Stimulated activated naive CD8-positive, alpha-beta T cell treated with anti-CD3 and anti-CD28 coated beads, Interleukin-15, Interleukin-2, amounts not matched to agents 100 ng/mL and 50 ng/mL, for 24 hours (primary cell): ENCODE measurements around the gene TMPRSS7.

Experiments used
- H3K27ac Mint-ChIP-seq: one replicate; pipeline ENCODE4 v1.8.0; 2021; ENCODE audit warnings: mild to moderate bottlenecking, mixed read lengths
- H3K27me3 Mint-ChIP-seq: one replicate; pipeline ENCODE4 v1.8.0; 2021; ENCODE audit warnings: mixed read lengths
- H3K36me3 Mint-ChIP-seq: one replicate; pipeline ENCODE4 v1.8.0; 2021; ENCODE audit warnings: low read depth, mixed read lengths
- H3K4me1 Mint-ChIP-seq: one replicate; pipeline ENCODE4 v1.8.0; 2021; ENCODE audit warnings: low read depth, mixed read lengths
- H3K4me3 Mint-ChIP-seq: one replicate; pipeline ENCODE4 v1.8.0; 2021; ENCODE audit warnings: mild to moderate bottlenecking, mixed read lengths
- H3K9me3 Mint-ChIP-seq: one replicate; pipeline ENCODE4 v1.8.0; 2021; ENCODE audit warnings: mixed read lengths

Gene TMPRSS7

DNA sequence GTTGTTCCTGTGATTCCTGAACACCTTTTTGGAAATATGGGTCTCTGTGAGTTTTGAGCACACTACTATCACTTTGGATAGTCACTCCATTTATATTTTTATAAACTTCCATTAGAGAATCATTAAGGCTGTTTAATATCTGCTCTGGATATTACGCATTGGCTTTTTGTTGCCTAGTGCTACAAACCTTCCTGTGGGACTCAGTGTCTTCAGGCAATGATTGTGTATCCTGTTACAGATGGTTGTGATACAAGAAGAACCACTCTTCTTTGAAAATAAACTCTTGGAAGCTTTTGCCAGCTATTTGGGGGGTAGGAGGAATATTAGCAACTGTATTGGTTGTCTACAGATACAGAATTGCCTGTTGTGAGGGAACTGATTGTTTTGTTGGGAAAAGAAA, 82.9 kb downstream of the TMPRSS7 start:
- H3K9me3 Mint-ChIP-seq, result no peaks in the 10 kb centered on the region
- peaks cover 81% of the 10 kb centered on the region for H3K4me1 Mint-ChIP-seq
- H3K36me3 Mint-ChIP-seq, result peaks cover 6% of the 10 kb centered on the region
- no peak overlapping the region for H3K4me3 Mint-ChIP-seq
- H3K27me3 Mint-ChIP-seq, result no peaks in the 10 kb centered on the region
- H3K27ac Mint-ChIP-seq, result no peak overlapping the region

DNA sequence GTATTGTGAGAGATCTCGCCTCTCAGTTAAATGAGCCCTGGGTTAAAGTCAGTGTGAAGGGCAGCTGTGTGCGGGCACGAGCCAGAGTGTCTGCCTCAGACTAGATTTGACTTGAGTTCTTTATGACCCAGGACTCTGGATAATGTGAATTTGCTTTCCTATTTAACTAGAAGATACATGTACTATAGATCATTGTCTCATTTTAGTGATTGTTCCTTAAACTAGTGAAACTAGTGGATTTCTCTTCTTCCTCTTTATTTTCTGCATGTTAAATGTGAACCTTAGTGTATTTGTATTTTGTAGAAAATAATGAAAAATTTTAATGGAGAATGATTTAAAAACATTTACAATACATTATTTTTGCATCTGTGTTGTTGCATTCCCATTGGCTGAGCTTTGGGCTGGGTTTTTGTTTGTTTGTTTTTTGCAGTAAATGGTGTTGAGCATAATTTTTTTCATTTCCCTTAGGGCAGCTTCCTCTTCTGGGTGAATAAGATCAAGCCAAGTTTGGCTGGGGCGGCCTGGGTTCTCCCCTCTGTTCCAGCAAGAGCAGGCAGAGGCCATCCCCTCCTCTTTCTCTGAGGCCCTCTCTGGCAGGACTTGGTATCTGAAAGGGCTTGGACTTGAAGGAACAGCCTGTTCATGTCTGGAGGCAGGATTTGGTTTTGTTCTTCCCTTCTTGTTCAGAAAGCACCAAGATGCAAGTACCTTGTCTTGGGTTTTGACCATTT, 83.5 kb downstream of the TMPRSS7 start:
- Mint-ChIP-seq H3K27ac (peak overlapping the region; percentile 27), H3K4me3 (no peak overlapping the region), H3K9me3 (no peaks in the 10 kb centered on the region), H3K4me1 (peaks cover 78% of the 10 kb centered on the region), H3K36me3 (peaks cover 6% of the 10 kb centered on the region), H3K27me3 (no peaks in the 10 kb centered on the region)

DNA sequence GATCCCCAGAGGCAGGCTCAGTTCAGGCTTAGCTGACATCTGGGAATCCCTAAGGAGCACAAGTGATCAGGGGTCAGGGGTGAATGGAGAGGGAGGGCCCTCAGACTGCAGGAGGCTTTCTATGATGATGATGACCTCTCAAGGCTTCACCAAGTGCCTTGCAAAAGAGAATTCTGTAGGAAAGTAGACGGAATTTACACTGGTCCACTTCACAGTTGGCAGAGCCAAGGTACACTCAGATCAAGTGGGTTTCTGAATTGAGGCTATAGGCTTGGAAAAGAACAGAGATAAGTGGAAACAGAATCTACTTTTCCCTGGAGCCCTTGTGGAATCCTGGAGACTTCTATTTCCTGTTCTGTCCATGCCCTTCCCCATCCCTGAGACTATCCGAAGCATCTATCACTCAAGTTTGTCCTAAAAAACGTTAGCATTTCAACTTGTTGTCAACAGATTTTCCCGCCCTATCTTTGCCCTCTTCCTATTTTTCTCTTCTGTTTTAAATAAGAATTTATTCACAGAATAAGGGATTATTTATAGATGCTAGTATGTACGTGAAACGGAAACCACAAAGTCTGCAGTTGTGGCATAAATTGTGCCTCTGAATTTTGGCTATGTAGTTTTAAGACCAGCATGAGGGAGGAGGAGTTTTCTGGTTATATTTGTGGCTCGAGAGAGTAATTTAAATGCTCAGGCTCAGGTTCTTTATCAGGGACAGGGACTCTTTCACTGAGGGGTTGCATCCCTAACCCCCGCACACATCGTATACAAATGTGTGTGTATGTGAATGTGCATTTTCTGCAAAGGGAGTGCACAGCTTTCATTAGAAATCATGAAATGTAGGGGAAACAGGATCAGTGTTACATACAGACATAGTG, 85.7 kb downstream of the TMPRSS7 start:
- Mint-ChIP-seq H3K27me3 (no peaks in the 10 kb centered on the region), H3K4me3 (peak overlapping the region; percentile 44), H3K36me3 (no peaks in the 10 kb centered on the region), H3K4me1 (peaks cover 59% of the 10 kb centered on the region), H3K9me3 (no peaks in the 10 kb centered on the region), H3K27ac (peak overlapping the region; percentile 64)

DNA sequence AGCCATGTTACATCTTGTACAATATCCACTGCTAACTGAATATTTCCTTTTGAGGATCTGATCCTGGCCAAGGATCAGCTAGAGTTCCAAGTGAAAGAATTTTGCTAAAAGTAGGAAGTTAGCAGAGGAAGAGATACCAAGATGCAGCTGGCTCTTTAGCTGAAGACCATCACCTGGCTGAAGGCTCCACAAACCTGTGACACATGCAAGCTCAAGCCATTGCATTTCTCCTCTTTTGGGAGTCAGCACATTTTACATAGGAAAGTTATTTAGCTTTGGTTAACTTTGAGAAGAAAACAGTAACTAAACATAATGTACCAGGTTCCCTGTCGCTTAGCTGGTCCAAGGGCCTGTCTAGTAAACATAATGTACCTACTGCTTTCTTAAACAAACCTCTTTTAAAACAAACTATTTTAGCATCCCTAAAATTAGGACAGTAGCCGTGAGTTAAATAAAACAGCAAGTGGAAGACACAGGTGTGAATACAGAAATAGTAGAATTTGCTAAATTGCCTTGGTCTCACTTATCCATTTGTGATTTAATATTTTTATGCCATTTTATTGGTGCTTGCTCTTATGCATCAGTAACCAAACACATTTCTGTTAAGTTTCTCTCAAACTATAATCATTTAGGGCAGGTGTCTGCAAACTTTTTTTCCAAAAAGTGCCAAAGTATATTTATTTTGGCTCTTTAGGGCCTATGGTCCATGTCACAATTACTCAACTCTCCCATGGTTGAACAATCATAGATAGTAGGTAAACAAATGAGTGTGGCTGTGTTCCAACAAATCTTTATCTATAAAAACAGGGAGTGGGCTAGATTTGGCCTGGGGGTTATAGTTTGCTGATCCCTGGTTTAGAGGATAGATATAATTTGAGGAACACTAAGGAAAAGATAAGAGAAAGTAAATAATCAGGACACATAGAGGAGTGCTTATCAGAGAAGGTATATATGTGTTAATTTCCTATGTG, 87.3 kb downstream of the TMPRSS7 start:
- H3K27ac Mint-ChIP-seq, result no peak overlapping the region
- no peaks in the 10 kb centered on the region for H3K27me3 Mint-ChIP-seq
- H3K9me3 Mint-ChIP-seq, result no peaks in the 10 kb centered on the region
- H3K4me1 Mint-ChIP-seq, result peaks cover 64% of the 10 kb centered on the region
- H3K36me3 Mint-ChIP-seq, result no peaks in the 10 kb centered on the region
- no peak overlapping the region for H3K4me3 Mint-ChIP-seq

DNA sequence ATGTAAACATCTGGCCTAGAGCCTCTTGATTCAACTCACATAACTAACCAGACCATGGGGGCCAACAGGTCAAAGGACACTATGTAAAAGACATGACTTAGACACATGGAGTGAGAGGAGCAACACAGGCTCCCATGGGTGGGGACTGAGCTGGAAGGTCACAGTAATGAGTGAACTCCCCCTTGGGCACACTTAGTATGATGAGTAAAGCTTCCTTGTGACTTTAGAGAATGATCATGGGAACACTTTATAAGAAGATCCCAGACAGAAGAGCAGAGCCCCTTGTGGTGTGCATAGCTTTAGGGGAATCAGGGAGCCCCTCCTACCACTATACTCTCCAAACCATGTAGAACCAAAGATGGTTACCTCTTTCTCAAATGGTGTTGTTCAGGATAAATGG, 88.3 kb downstream of the TMPRSS7 start:
- Mint-ChIP-seq H3K4me3 (no peak overlapping the region), H3K4me1 (peaks cover 66% of the 10 kb centered on the region), H3K27me3 (no peaks in the 10 kb centered on the region), H3K36me3 (no peaks in the 10 kb centered on the region), H3K9me3 (no peaks in the 10 kb centered on the region), H3K27ac (no peak overlapping the region)

DNA sequence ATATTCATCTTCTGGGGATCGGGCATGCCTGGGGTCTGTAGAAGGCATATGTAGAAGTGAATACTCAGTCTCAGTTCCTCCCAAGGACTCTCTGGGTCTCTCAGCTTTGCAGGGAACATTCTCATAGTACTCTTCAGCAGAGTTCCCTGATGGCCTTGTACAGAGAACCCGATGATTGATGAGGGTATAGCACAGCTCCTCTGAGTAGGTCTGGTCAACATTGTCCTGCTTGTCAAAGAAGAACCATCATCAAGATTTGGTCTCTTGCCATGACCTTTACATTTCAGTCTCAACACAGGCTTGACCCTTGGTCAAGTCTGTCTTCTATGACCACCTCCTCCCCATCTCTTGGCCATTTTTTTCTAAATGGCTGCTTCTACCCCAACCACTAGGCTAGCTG, 89.0 kb downstream of the TMPRSS7 start:
- H3K36me3 Mint-ChIP-seq, result no peaks in the 10 kb centered on the region
- no peaks in the 10 kb centered on the region for H3K9me3 Mint-ChIP-seq
- no peaks in the 10 kb centered on the region for H3K27me3 Mint-ChIP-seq
- peaks cover 66% of the 10 kb centered on the region for H3K4me1 Mint-ChIP-seq
- H3K27ac Mint-ChIP-seq, result no peak overlapping the region
- H3K4me3 Mint-ChIP-seq, result no peak overlapping the region

DNA sequence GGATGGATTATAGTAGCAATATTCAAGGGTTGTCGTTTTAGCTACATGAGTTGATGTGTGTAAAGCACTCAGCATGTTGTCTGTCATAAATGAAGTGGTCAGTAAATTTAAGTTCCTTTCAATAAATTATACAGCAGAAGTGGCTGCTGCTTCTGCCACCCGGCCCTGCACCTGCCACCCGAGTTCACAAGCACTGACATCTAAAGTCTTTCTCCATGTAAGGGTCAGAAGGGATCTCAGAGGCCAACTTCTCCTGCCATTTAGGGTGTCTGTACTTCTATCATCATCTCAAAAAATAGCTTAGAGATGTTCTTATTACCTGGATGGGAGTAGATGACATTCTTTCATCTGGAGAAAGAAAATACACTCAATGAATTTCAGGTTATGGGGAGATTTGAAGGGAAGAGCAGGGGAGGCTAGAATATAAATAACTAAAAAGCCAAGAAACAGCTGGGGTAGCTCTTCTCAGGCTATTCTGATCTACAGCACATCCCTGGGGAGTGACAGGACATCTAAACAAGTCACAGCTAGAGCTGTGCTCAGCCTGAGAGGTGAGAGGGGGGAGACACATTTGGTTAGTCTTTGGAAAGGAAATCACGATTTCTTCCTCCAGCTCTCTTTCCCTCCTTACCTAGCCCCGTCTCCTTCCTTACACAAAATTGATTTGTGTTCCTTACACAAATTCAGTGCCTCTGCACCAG, 90.5 kb downstream of the TMPRSS7 start:
- Mint-ChIP-seq H3K4me3 (no peak overlapping the region), H3K36me3 (no peaks in the 10 kb centered on the region), H3K27ac (no peak overlapping the region)

DNA sequence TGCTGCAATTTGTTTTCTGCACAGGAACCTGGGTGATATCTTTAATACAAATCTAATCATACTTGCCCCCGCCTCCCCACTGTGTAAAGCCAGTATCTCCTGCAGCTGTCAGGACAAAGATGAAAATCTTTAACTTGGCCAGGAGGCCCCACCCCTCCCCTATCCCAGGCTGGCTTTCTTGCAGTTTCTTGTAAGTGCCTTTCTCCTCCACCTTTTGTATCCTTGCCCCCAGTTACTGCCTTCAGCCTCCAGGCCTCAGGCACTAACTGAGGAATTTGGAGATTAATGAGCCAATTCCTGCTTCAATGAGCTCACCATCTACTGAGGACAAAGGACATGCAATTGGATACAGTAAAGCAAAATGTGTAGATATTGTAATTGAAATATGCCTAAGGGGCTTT, 92.0 kb downstream of the TMPRSS7 start:
- peak overlapping the region; percentile 59 for H3K4me3 Mint-ChIP-seq
- H3K27me3 Mint-ChIP-seq, result no peaks in the 10 kb centered on the region
- no peaks in the 10 kb centered on the region for H3K9me3 Mint-ChIP-seq
- H3K27ac Mint-ChIP-seq, result peak overlapping the region; percentile 33
- H3K4me1 Mint-ChIP-seq, result peaks cover 64% of the 10 kb centered on the region
- no peaks in the 10 kb centered on the region for H3K36me3 Mint-ChIP-seq

More for the DNA sequence above, 90.5 kb downstream of the TMPRSS7 start:
- H3K4me1 Mint-ChIP-seq, result peaks cover 66% of the 10 kb centered on the region
- no peaks in the 10 kb centered on the region for H3K9me3 Mint-ChIP-seq
- no peaks in the 10 kb centered on the region for H3K27me3 Mint-ChIP-seq

DNA sequence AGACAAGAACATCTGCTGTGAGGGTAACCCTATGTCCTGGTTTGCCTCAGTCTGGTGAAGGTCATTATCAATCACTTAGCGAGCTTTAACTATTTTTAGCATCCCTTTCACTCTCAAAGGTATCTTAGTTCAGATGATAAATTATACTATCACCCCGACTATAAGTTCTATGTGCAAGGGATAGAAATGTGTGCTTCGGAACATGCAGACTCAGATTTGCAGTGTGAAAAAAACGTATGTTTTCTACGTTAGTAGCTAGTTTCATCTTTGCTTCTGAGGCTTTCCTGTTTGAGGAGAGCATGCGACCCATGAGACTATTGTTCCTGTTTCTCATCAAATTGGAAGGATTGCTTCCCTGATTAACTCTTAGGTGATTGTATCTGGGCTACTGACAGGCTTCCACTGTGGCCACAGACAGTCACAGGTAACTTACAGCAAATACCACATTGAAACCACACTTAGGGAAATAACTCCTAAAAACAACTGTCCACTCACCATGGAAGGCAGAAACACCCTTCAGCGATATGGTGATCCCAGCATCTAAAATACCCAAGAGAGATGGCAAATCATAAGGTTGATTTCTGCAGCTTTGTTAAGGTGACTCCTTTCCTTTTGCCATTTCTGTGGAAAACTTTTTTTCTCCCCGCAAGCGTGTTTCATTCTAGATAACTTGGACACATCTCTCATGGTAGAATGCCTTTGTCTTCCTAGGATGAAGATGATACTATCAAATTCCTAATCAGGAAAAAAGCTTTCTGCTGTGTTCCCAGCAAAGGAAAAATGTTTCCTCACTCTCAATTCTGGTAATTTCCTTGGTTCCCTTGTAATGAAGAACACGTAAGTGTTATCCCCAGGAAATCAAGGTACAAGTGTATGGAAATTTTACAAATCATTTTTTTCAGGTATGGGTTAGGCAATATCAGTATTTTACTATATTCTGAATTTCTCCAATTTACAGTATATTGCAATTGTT, 93.3 kb downstream of the TMPRSS7 start:
- peak overlapping the region; percentile 80 for H3K27ac Mint-ChIP-seq
- H3K27me3 Mint-ChIP-seq, result no peaks in the 10 kb centered on the region
- peaks cover 70% of the 10 kb centered on the region for H3K4me1 Mint-ChIP-seq
- H3K36me3 Mint-ChIP-seq, result no peaks in the 10 kb centered on the region
- peak overlapping the region; percentile 59 for H3K4me3 Mint-ChIP-seq
- no peaks in the 10 kb centered on the region for H3K9me3 Mint-ChIP-seq

DNA sequence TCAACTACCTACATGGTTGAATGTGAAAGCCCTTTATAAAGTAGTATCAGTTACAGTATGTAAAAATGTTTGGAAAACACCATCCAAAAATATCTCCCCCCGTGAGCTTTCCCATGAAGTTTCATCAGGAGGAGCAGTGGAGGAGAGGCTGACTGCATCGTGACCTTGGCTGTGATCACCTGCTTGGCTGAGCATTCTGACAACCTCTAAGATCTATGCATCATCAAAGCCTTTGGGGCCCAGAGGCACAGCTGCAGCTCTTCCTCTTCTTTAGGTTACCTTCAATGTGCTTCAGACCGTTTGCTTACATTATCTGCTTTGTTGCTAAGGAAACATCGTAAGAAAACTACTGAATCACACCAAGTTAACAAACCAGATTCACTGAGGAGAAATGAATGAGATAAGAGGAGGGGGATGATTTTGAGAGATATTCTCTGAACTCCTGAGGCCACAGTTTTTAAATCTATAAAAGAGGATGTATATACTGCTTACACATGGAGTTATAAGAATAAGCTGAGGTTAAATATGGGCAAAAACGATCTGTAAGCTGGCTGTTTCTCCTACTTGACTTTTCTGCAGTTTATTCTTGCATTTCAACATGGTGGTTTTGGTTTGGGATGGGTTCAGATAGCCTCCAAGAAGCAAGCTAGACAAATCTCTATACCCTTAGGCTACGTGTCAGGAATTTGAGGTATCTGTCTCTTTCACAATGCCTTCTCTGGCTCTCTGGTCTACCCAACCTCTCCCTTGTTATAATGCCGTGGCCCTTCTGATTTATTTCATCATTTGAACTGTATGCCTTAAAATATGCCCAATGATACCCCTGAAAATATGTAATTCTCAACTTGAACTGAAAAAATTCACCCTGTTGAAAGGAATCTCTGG, 94.5 kb downstream of the TMPRSS7 start:
- Mint-ChIP-seq H3K4me1 (peaks cover 82% of the 10 kb centered on the region), H3K9me3 (no peaks in the 10 kb centered on the region), H3K36me3 (no peaks in the 10 kb centered on the region), H3K27me3 (no peaks in the 10 kb centered on the region), H3K27ac (peak overlapping the region; percentile 81), H3K4me3 (peak overlapping the region; percentile 15)

DNA sequence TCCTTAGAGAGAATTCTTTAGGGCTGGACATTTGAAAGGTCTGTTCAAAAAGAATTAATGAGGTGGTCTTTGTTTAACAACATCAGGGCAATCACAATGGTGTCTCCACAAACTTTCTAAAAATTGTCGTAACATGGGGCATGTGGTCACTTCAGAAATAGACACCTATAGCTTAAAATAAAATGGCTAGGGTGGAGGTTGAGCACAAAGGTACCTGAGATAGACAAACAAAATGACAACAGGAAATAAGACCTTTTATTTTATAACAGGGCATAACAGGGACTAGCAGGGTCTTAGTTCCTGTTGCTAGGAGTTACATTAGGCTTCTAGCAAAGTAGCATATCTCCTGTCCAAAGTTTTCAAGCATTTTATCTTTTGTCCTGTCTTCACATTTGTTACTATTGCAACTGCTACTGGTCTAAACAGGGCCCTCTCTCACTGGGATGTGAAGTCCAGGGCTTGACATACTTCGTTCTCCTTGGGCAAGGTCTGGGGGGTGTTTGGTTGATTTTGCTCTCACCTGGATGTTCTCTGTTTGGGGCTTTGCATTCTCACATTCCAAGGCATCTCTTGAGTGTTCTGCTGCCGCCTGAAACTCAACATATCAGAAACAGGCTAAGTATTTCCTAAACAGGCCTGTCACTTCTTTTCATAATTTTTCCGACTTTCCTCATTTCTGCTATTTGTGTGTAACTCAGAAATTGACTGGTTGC, 95.5 kb downstream of the TMPRSS7 start:
- Mint-ChIP-seq H3K36me3 (no peaks in the 10 kb centered on the region), H3K27ac (peak overlapping the region; percentile 81), H3K27me3 (no peaks in the 10 kb centered on the region), H3K4me1 (peaks cover 92% of the 10 kb centered on the region), H3K4me3 (peak overlapping the region; percentile 17), H3K9me3 (no peaks in the 10 kb centered on the region)

DNA sequence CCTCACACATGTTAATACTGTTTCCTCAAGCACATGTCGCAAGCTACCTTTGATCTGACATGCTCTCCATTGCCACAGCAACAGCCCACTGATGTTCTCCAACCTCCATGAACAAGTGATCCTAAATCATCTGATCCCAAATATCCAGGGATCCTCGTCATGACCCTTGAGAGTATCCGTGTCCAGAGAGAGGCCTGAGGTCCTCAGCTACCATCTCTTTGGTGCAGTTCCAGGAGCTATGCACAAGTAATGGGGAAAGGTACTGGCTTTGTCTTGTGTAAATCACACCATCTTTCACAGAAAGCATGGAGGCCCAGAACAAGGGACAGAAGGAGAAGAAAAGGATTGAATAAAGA, 96.1 kb downstream of the TMPRSS7 start:
- Mint-ChIP-seq H3K36me3 (no peaks in the 10 kb centered on the region), H3K27me3 (no peaks in the 10 kb centered on the region), H3K27ac (peak overlapping the region; percentile 60), H3K4me1 (peaks cover 94% of the 10 kb centered on the region), H3K9me3 (no peaks in the 10 kb centered on the region), H3K4me3 (peak overlapping the region; percentile 17)
